ENCODE data around the gene BCR. TPM values are rescaled to one million over a fixed set of nuclear protein-coding genes. Genes with fewer than 3 reads are reported as not detected.
"Not testable (repeated sequence)": the region's sequence is repeated elsewhere in the genome, so short reads cannot be mapped to it uniquely, and the experiment has no call there.

Gene BCR
- polyA plus RNA-seq (ENCODE audit: low read depth in 6 of 6): 10 to 100 TPM in 1 of 6 donors, 1 to 10 TPM in 4, not detected in 1; 2.6 to 12.1 (median 4.0) TPM

DNA sequence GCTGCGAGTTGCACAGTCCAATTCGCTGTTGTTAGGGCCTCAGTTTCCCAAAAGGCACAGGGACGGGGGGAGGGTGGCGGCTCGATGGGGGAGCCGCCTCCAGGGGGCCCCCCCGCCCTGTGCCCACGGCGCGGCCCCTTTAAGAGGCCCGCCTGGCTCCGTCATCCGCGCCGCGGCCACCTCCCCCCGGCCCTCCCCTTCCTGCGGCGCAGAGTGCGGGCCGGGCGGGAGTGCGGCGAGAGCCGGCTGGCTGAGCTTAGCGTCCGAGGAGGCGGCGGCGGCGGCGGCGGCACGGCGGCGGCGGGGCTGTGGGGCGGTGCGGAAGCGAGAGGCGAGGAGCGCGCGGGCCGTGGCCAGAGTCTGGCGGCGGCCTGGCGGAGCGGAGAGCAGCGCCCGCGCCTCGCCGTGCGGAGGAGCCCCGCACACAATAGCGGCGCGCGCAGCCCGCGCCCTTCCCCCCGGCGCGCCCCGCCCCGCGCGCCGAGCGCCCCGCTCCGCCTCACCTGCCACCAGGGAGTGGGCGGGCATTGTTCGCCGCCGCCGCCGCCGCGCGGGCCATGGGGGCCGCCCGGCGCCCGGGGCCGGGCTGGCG lies at the start of gene BCR:
BCR (plus strand) TSS at position 209 of the 592 bp plus-strand sequence. CDS start 452 bp downstream, outside the sequence.
- H3K27me3 Mint-ChIP-seq: no peaks in the 10 kb centered on the region
- peak within 1 kb of the TSS; percentile 85 to 93 (median 90) for H3K4me3 Mint-ChIP-seq
- H3K27ac Mint-ChIP-seq: peak within 1 kb of the TSS; percentile 82 to 96 (median 90)
- peaks cover 13 to 16% of the 10 kb centered on the region in 2 donors for H3K36me3 Mint-ChIP-seq
- DNase-seq (peak; percentile 66), ATAC-seq (ENCODE audit: low read depth in 2 of 2) (peak; percentile 67 to 68)
- peaks cover 45 to 70% (median 66%) of the 10 kb centered on the region in 3 donors for H3K4me1 Mint-ChIP-seq
- peaks cover 0 to 12% (median 9%) of the 10 kb centered on the region in 7 donors for H3K9me3 Mint-ChIP-seq

DNA sequence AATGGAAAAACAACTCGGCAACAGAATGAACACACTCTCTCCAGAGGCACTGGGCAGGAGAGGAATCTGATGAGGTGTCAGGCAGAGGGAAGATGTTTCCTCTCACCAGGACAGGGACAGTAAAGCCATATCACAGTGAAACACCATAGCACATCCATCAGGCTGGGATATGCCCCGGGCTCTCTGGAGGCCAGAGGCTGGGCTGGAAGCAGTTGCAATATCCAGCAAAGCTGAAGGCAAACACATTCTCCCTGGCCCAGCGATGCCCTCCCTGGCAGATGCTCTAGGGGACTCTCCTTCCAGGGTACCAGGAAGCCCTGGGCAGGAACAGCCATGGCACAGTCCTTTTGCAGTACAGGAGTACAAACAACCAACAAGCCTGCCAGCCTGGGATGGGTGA lies 49.6 kb upstream of the BCR start:
- Mint-ChIP-seq H3K27me3 (peaks cover 0 to 4% (median 0%) of the 10 kb centered on the region in 3 donors), H3K27ac (peak overlapping the region in 2 of 6 donors; percentile 30 to 67), H3K9me3 (no peaks in the 10 kb centered on the region), H3K4me3 (no peak overlapping the region), H3K4me1 (peaks cover 0 to 11% (median 5%) of the 10 kb centered on the region in 3 donors), H3K36me3 (no peaks in the 10 kb centered on the region)
- ATAC-seq (ENCODE audit: low read depth in 2 of 2) (no peak), DNase-seq (no peak)

DNA sequence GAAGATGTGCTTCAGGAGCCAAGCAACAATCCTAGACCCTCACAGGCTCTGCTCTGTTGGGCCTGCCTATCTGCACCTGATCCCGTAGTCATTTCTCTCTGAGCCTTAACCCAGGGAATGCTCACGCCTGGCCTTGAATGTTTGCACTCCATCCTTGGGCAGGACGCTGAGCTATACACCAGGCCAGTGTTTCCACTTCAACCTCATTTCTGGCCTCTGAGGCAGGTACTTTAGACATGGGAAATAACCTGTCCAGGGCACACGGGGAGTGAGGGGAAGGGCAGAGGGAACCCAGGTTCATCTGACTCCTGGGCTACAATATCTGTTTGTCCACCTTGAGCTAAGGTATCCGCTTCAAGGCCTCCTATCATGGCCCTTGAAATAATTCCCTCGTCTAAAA lies 48.4 kb upstream of the BCR start:
- H3K36me3 Mint-ChIP-seq: no peaks in the 10 kb centered on the region
- DNase-seq (no peak), ATAC-seq (ENCODE audit: low read depth in 2 of 2) (no peak)
- no peak overlapping the region for H3K27ac Mint-ChIP-seq
- no peak overlapping the region for H3K4me3 Mint-ChIP-seq
- H3K4me1 Mint-ChIP-seq: peaks cover 1 to 18% (median 8%) of the 10 kb centered on the region in 3 donors
- peaks cover 0 to 4% (median 0%) of the 10 kb centered on the region in 3 donors for H3K27me3 Mint-ChIP-seq
- H3K9me3 Mint-ChIP-seq: no peaks in the 10 kb centered on the region

DNA sequence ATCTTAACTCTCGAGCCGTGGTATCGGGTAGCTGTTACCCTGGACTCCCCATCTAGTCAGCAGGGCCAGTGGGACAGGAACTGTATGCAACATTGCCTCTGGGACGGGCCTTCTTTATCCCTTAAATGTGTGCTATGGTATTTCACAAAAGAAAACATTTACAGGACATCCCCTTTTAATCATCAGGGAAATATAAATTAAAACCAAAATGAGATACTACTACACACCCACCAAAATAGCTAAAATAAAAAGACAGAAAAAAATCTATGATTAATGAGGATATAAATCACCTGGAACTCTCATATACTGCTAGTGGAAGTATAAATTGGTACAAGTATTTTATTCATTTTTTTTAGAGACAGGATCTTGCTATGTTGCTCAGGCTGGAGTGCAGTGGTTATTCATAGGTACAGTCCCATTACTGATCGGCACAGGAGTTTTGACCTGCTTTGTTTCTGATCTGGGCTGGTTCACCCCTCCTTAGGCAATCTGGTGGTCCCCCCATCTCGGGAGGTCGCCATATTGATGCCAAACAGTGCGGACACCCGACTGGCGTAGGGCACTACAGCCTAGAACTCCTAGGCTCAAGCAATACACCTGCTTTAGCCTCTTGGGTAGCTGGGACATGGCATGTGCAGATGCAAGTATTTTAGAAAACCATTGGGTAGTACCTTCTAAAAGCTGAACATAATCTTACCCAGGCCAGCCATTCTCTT lies 47.8 kb upstream of the BCR start:
- H3K36me3 Mint-ChIP-seq: no peaks in the 10 kb centered on the region
- no peak overlapping the region for H3K4me3 Mint-ChIP-seq
- H3K27me3 Mint-ChIP-seq: peaks cover 0 to 4% (median 0%) of the 10 kb centered on the region in 3 donors
- H3K4me1 Mint-ChIP-seq: peaks cover 7 to 24% (median 8%) of the 10 kb centered on the region in 3 donors
- DNase-seq (no peak), ATAC-seq (ENCODE audit: low read depth in 2 of 2) (no peak)
- no peak overlapping the region for H3K27ac Mint-ChIP-seq
- H3K9me3 Mint-ChIP-seq: no peaks in the 10 kb centered on the region

- H3K27ac Mint-ChIP-seq: peak overlapping the region in 2 of 6 donors; percentile 56 to 79
- ATAC-seq (ENCODE audit: low read depth in 2 of 2) (no peak), DNase-seq (no peak)
- peaks cover 13 to 33% (median 21%) of the 10 kb centered on the region in 3 donors for H3K4me1 Mint-ChIP-seq
- no peaks in the 10 kb centered on the region for H3K9me3 Mint-ChIP-seq
- H3K27me3 Mint-ChIP-seq: no peaks in the 10 kb centered on the region
- no peak overlapping the region for H3K4me3 Mint-ChIP-seq
- H3K36me3 Mint-ChIP-seq: no peaks in the 10 kb centered on the region
Observed at GRCh38 chr22:23133922-23134321, 46.4 kb upstream of the BCR start.

DNA sequence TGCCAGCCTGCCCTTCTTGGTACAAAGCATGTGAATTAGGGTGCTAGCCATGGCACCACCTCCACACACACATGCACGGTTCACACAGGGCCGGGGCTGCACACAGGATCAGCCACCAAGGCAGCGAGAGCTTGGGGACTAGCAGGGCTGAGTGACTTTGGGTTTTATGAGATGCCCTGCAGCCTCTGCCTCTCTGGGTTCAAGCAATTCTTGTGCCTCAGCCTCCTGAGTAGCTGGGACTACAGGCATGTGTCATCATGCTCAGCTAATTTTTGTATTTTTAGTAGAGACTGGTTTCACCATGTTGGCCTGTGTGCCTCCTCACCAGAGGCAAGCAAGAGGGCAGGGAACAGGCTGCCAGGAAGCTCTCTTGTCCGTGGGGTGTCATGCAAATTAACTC lies 43.3 kb upstream of the BCR start:
- not testable (repeated sequence) for H3K9me3 Mint-ChIP-seq

DNA sequence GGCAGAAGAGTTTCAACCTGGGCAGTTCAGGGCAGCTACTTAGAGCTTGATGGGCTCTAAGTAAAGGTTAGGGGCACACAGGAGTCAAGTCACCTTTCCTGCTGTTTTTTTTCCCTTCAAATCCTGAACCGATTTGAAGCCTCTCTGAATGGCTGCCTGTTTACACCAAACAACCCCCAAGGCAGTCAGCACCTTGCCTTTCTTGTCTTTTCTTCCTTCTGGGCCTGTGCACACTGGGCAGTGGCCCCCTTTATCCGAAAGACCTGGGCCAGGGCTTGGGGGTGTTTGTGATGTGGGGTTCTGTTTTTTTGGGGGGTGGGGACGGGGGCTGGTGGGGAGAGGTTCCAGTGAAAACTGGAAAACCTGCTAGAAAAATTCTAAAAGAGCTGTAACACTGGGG lies 42.8 kb upstream of the BCR start:
- no peaks in the 10 kb centered on the region for H3K36me3 Mint-ChIP-seq

More for the DNA sequence above, 43.3 kb upstream of the BCR start:
- Mint-ChIP-seq H3K4me1 (peaks cover 20 to 57% (median 33%) of the 10 kb centered on the region in 3 donors), H3K4me3 (peak overlapping the region in 4 of 8 donors; percentile 12 to 83 (median 39)), H3K27ac (peak overlapping the region; percentile 79 to 99 (median 98))
- not testable (repeated sequence) for DNase-seq; H3K36me3 Mint-ChIP-seq; ATAC-seq (ENCODE audit: low read depth in 2 of 2); H3K27me3 Mint-ChIP-seq

DNA sequence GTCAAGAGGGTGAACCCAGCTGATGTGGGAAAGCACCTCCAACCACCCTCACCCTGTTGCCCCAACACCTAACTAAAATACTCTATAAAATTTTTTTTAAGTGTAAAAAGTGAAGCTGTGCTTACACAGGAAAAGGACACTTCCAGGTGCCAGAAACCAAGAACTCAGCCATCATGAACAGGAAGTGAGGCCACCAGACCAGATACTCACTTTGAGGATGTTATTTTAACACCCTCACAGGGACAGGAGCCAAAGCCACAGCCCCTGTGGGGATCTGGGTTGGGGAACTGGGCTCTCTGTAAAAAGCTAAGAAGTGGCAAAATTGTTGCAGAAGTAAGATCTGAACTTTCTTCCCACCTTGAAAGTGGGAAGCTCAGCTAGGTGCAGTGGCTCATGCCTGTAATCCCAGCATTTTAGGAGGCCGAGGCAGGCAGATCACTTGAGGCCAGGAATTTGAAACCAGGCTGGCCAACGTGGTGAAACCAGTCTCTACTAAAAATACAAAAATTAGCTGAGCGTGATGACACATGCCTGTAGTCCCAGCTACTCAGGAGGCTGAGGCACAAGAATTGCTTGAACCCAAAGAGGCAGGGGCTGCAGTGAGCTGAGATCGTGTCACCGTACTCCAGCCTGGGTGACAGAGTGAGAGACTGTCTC lies 42.3 kb upstream of the BCR start:
- no peaks in the 10 kb centered on the region for H3K36me3 Mint-ChIP-seq
- H3K27me3 Mint-ChIP-seq: peaks cover 0 to 3% (median 0%) of the 10 kb centered on the region in 3 donors
- peak overlapping the region; percentile 64 to 90 (median 81) for H3K4me3 Mint-ChIP-seq
- no peaks in the 10 kb centered on the region for H3K9me3 Mint-ChIP-seq
- H3K27ac Mint-ChIP-seq: peak overlapping the region; percentile 94 to 99 (median 98)
- H3K4me1 Mint-ChIP-seq: peaks cover 30 to 67% (median 43%) of the 10 kb centered on the region in 3 donors
- DNase-seq (peak; percentile 87), ATAC-seq (ENCODE audit: low read depth in 2 of 2) (peak; percentile 63 to 64)

More for the DNA sequence above, 42.8 kb upstream of the BCR start:
- Mint-ChIP-seq H3K4me1 (peaks cover 25 to 62% (median 38%) of the 10 kb centered on the region in 3 donors), H3K27ac (peak overlapping the region; percentile 94 to 99 (median 98)), H3K4me3 (peak overlapping the region; percentile 5 to 90 (median 79)), H3K9me3 (no peaks in the 10 kb centered on the region), H3K27me3 (peaks cover 0 to 3% (median 0%) of the 10 kb centered on the region in 3 donors)
- ATAC-seq (ENCODE audit: low read depth in 2 of 2) (no peak), DNase-seq (no peak)

DNA sequence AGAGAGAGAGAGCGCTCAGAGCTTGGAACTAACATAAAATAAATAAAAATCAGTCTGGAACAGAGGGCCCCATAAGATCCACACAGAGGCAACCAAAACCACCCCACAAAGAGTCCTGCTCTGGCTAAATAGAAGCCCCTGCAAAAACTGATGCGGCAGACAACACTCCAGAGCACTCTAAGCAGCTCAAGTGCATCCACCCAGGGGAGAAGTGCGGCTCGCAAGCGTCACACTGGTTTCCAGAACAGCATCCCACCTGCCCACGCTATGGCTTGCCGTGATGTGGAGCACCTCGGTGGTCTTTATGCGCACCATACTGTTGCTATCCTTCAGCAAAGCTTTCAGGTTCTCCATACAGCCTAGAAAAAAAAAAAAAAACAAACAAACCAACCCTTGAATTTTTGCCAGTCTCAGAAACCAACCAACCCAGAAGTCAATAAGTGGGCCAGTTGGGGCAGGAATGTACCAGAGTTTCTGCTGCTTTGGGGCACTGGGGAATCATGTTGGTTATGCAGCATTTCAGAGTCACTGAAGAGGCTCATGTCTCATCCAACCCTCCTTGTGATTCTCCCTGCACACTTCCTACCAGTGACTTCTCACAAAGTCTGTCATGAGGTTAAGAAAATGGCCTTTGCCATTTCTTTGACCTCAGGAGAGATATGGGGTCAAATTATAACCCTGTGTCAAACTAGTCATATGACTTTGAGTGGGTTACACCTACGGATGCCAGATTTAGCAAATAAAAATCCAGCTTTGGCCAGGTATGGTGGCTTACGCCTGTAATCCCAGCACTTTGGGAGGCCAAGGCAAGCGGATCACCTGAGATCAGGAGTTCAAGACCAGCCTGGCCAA lies 41.5 kb upstream of the BCR start:
- H3K4me3 Mint-ChIP-seq: peak overlapping the region; percentile 64 to 90 (median 81)
- H3K4me1 Mint-ChIP-seq: peaks cover 34 to 71% (median 48%) of the 10 kb centered on the region in 3 donors
- H3K27me3 Mint-ChIP-seq: peaks cover 0 to 3% (median 0%) of the 10 kb centered on the region in 3 donors
- H3K27ac Mint-ChIP-seq: peak overlapping the region; percentile 94 to 99 (median 98)
- DNase-seq (no peak), ATAC-seq (ENCODE audit: low read depth in 2 of 2) (no peak)
- no peaks in the 10 kb centered on the region for H3K36me3 Mint-ChIP-seq
- no peaks in the 10 kb centered on the region for H3K9me3 Mint-ChIP-seq

DNA sequence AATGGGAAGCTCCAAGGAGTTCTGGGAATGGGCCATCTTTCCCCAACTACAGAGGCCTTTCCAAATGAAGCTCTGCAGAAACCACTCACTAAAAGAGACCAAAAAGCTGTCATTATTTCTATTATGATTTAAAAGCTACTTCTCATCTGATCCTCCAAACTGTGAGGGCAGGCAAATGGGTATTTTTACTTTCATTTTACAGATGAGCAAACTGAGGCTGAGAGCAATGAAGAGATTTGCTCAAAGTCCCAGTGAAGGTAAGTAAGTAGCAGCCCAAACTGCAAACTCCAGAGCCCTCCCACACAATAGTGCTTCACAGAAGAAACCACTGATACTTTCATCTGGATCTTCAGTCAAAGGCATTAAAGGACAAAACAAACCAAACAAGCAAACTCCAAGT lies 39.9 kb upstream of the BCR start:
- Mint-ChIP-seq H3K27me3 (peaks cover 0 to 3% (median 0%) of the 10 kb centered on the region in 3 donors), H3K4me1 (peaks cover 39 to 83% (median 61%) of the 10 kb centered on the region in 3 donors), H3K27ac (peak overlapping the region in 5 of 6 donors; percentile 9 to 97 (median 44)), H3K9me3 (no peaks in the 10 kb centered on the region), H3K4me3 (peak overlapping the region in 3 of 8 donors; percentile 18 to 79 (median 40)), H3K36me3 (no peaks in the 10 kb centered on the region)
- DNase-seq (no peak), ATAC-seq (ENCODE audit: low read depth in 2 of 2) (no peak)

DNA sequence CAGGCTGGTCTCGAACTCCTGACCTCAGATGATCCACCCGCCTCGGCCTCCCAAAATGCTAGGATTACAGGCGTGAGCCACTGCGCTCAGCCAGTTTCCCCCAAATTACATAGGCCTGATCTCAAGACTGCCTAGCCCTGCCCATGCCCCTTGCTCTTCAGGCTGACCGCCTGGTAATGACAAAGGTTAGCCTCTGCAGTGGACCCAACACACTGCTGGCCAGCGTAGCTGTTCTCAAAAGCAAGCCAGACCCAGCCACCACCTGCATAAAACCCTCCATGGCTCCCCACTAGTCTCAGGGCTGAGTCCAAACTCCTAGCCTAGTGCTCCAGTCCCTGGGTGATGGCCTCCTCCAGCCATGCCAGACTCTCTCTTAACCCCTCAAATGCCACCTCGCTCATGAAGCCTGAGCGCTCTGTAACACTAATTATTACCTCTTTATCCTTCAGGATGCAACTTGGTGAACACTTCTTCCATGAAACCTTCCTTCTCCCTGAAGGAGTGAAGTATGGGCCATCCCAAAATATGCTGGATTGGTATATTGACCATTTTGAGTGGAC lies 37.7 kb upstream of the BCR start:
- Mint-ChIP-seq H3K27ac (peak overlapping the region; percentile 94 to 99 (median 99)), H3K36me3 (no peaks in the 10 kb centered on the region), H3K4me3 (peak overlapping the region; percentile 59 to 91 (median 82)), H3K4me1 (peaks cover 35 to 79% (median 56%) of the 10 kb centered on the region in 3 donors), H3K27me3 (peaks cover 0 to 3% (median 0%) of the 10 kb centered on the region in 3 donors), H3K9me3 (no peaks in the 10 kb centered on the region)
- no peak for DNase-seq
- ATAC-seq (ENCODE audit: low read depth in 2 of 2): no peak

DNA sequence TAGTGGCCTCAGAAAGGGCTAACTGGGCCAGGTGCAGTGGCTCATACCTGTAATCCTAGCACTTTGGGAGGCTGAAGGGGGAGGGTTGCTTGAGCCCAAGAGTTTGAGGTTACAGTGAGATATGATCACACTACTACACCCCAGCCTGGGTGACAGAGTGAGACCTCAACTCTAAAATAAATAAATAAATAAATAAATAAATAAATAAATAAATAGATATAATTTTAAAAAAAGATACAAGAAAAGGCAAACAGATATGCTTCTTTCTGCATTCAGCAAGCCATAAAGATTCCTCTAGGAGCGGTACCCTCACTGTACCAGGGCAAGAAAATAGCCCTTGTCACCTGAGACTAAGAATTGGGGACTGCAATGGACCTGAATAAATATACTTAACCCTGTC lies 37.2 kb upstream of the BCR start:
- H3K36me3 Mint-ChIP-seq: no peaks in the 10 kb centered on the region
- peaks cover 0 to 3% (median 0%) of the 10 kb centered on the region in 3 donors for H3K27me3 Mint-ChIP-seq
- H3K4me1 Mint-ChIP-seq: peaks cover 32 to 75% (median 51%) of the 10 kb centered on the region in 3 donors
- DNase-seq (no peak), ATAC-seq (ENCODE audit: low read depth in 2 of 2) (no peak)
- H3K27ac Mint-ChIP-seq: peak overlapping the region in 5 of 6 donors; percentile 94 to 99 (median 99)
- H3K9me3 Mint-ChIP-seq: no peaks in the 10 kb centered on the region
- peak overlapping the region in 5 of 8 donors; percentile 61 to 91 (median 79) for H3K4me3 Mint-ChIP-seq
